ENCODE data around the gene CMBL. TPM values are rescaled to one million over a fixed set of nuclear protein-coding genes. Genes with fewer than 3 reads are reported as not detected.
"Not testable (repeated sequence)": the region's sequence is repeated elsewhere in the genome, so short reads cannot be mapped to it uniquely, and the experiment has no call there.

CMBL gene
- polyA plus RNA-seq, 3 donors, result 0.39 to 5.4 TPM; not detected in 1

DNA sequence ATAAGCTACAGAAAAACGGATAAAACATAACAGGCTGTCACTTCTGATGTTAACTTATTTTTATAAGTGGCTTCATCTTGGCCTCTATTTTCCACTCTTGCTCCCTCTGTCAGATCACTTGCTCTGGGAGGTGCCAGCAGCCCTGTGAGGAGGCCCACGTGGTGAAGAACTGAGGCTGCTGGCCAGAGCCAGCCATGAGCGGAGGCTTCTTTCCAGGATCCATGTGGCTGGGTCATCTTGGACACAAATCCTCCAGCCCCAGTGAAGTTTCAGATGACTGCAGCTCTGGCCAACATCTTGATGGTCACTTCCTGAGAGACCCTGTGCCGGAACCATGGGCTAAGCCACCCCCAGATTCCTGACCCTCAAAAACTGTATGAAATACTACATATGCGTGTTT, 7.5 kb upstream of the CMBL start:
- DNase-seq, result no peak
- 94% methylated on average over 3 of the region's 5 CpGs for WGBS (ENCODE audit: insufficient coverage)
- H2AFZ ChIP-seq (ENCODE audit: insufficient read depth, low read depth, low read length, poor library complexity, severe bottlenecking), result no peak overlapping the region
- Mint-ChIP-seq H3K27ac (no peak overlapping the region), H3K4me1 (peaks cover 12% of the 10 kb centered on the region), H3K4me3 (no peak overlapping the region), H3K36me3 (no peaks in the 10 kb centered on the region), H3K9me3 (peaks cover 0 to 3% (median 0%) of the 10 kb centered on the region in 7 donors), H3K27me3 (ENCODE audit: low read depth in 3 of 3) (peaks cover 2 to 6% (median 2%) of the 10 kb centered on the region in 3 donors)
- no peaks in the 10 kb centered on the region for H4K20me1 ChIP-seq (ENCODE audit: insufficient read depth, low read length)
- H3K9me3 ChIP-seq (replicated peaks in 1 of 2; ENCODE audit: control insufficient read depth in 1 of 2, insufficient read depth in 1 of 2, low read length in 2 of 2), result no peaks in the 10 kb centered on the region
- H3K4me1 ChIP-seq (ENCODE audit: control insufficient read depth in 1 of 2, insufficient read depth in 2 of 2, low read length in 2 of 2), result peaks cover 4 to 6% of the 10 kb centered on the region in 2 donors
- no peak for TF ChIP-seq CTCF (IDR thresholded peaks at IDR 0.05)
- no peak overlapping the region for H3K9ac ChIP-seq (ENCODE audit: insufficient read depth, low read length, poor library complexity, severe bottlenecking)
- no peaks in the 10 kb centered on the region for H3K36me3 ChIP-seq (replicated peaks in 1 of 2; ENCODE audit: control insufficient read depth in 1 of 2, insufficient read depth in 2 of 2, low read length in 2 of 2)
- no peak overlapping the region for H3K4me2 ChIP-seq (replicated peaks; ENCODE audit: extremely low read depth, low read length, poor library complexity, severe bottlenecking)
- H3K79me2 ChIP-seq (ENCODE audit: insufficient read depth, low read length), result no peaks in the 10 kb centered on the region
- intact Hi-C loops (cut with micrococcal nuclease), result no loop called here
- no peak overlapping the region for H3K27ac ChIP-seq (ENCODE audit: low read depth in 1 of 2, low read length in 2 of 2)
- no peak overlapping the region for H3K4me3 ChIP-seq (replicated peaks in 1 of 3; ENCODE audit: low read depth in 2 of 3, low read length in 3 of 3)
- H3K27me3 ChIP-seq (ENCODE audit: control insufficient read depth in 2 of 2, insufficient read depth in 2 of 2, low read length in 2 of 2), result no peaks in the 10 kb centered on the region

DNA sequence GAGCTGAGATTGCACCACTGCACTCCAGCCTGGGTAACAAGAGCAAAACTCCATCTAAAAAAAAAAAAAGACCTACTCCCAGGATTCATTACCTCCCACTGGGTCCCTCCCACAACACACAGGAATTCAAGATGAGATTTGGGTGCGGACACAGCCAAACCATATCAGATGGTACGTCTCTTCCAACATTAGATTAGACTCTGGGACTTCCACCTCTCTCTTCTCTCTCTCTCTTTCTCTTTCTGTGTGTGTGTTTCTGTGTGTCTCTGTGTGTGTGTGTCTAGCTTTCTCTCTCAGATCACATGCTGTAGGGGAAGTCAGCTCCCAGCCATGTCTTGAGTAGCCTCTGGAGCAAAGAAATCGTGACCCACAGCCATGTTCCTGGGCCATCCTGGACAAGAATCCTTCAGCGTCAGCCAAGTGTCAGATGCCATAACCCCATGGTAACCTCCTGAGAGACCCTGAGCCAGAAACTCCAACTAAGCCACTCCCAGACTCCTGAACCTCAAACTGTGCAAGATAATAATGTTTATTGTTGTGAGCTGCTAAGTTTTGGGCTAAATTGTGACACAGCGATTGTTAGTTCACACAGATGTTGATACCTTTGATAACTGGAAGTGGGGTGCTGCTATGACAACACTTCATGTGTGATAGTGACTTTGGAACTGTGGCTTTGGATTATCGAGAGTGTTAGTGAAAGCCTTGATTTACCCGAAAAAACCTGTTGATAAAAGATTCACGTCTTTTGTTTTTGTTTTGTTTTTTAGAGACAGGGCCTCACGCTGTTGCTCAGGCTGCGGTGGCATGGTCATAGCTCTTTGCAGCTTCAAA, 4.1 kb upstream of the CMBL start:
- Mint-ChIP-seq H3K36me3 (peaks cover 0 to 4% of the 10 kb centered on the region in 2 donors), H3K4me3 (peak overlapping the region in 1 of 2 donors; percentile 55), H3K27me3 (ENCODE audit: low read depth in 3 of 3) (peaks cover 2 to 16% (median 13%) of the 10 kb centered on the region in 3 donors), H3K27ac (peak overlapping the region in 3 of 7 donors; percentile 24 to 39 (median 30)), H3K4me1 (peaks cover 23% of the 10 kb centered on the region), H3K9me3 (peaks cover 0 to 3% (median 0%) of the 10 kb centered on the region in 7 donors)
- no peak for TF ChIP-seq CTCF (IDR thresholded peaks at IDR 0.05)
- H2AFZ ChIP-seq (ENCODE audit: insufficient read depth, low read depth, low read length, poor library complexity, severe bottlenecking), result peak overlapping the region; percentile 43
- no peak overlapping the region for H3K4me2 ChIP-seq (replicated peaks; ENCODE audit: extremely low read depth, low read length, poor library complexity, severe bottlenecking)
- H3K27me3 ChIP-seq (ENCODE audit: control insufficient read depth in 2 of 2, insufficient read depth in 2 of 2, low read length in 2 of 2), result no peaks in the 10 kb centered on the region
- no peak overlapping the region for H3K27ac ChIP-seq (ENCODE audit: low read depth in 1 of 2, low read length in 2 of 2)
- 91% methylated on average over 7 of the region's 10 CpGs for WGBS (ENCODE audit: insufficient coverage)
- intact Hi-C loops (cut with micrococcal nuclease), result no loop called here
- H3K9ac ChIP-seq (ENCODE audit: insufficient read depth, low read length, poor library complexity, severe bottlenecking), result peak overlapping the region; percentile 34
- no peak overlapping the region for H3K4me3 ChIP-seq (replicated peaks in 1 of 3; ENCODE audit: low read depth in 2 of 3, low read length in 3 of 3)
- no peaks in the 10 kb centered on the region for H3K9me3 ChIP-seq (replicated peaks in 1 of 2; ENCODE audit: control insufficient read depth in 1 of 2, insufficient read depth in 1 of 2, low read length in 2 of 2)
- no peaks in the 10 kb centered on the region for H3K79me2 ChIP-seq (ENCODE audit: insufficient read depth, low read length)
- no peak for DNase-seq
- H3K36me3 ChIP-seq (replicated peaks in 1 of 2; ENCODE audit: control insufficient read depth in 1 of 2, insufficient read depth in 2 of 2, low read length in 2 of 2), result no peaks in the 10 kb centered on the region
- H4K20me1 ChIP-seq (ENCODE audit: insufficient read depth, low read length), result no peaks in the 10 kb centered on the region
- H3K4me1 ChIP-seq (ENCODE audit: control insufficient read depth in 1 of 2, insufficient read depth in 2 of 2, low read length in 2 of 2), result peaks cover 4 to 6% of the 10 kb centered on the region in 2 donors

GRCh38 chr5:10310835-10311570, 3.3 kb upstream of the CMBL start:
- intact Hi-C loops (cut with micrococcal nuclease); H3K79me2 ChIP-seq (ENCODE audit: insufficient read depth, low read length); H3K27ac ChIP-seq (ENCODE audit: low read depth in 1 of 2, low read length in 2 of 2); H3K9me3 ChIP-seq (replicated peaks in 1 of 2; ENCODE audit: control insufficient read depth in 1 of 2, insufficient read depth in 1 of 2, low read length in 2 of 2); H3K9me3 Mint-ChIP-seq; H3K4me3 ChIP-seq (replicated peaks in 1 of 3; ENCODE audit: low read depth in 2 of 3, low read length in 3 of 3); H2AFZ ChIP-seq (ENCODE audit: insufficient read depth, low read depth, low read length, poor library complexity, severe bottlenecking); H3K27me3 ChIP-seq (ENCODE audit: control insufficient read depth in 2 of 2, insufficient read depth in 2 of 2, low read length in 2 of 2); H4K20me1 ChIP-seq (ENCODE audit: insufficient read depth, low read length); H3K4me2 ChIP-seq (replicated peaks; ENCODE audit: extremely low read depth, low read length, poor library complexity, severe bottlenecking); H3K9ac ChIP-seq (ENCODE audit: insufficient read depth, low read length, poor library complexity, severe bottlenecking); DNase-seq; H3K4me1 ChIP-seq (ENCODE audit: control insufficient read depth in 1 of 2, insufficient read depth in 2 of 2, low read length in 2 of 2); H3K36me3 Mint-ChIP-seq; H3K36me3 ChIP-seq (replicated peaks in 1 of 2; ENCODE audit: control insufficient read depth in 1 of 2, insufficient read depth in 2 of 2, low read length in 2 of 2); H3K4me3 Mint-ChIP-seq: not testable (repeated sequence)
- peaks cover 2 to 20% (median 14%) of the 10 kb centered on the region in 3 donors for H3K27me3 Mint-ChIP-seq (ENCODE audit: low read depth in 3 of 3)
- peak overlapping the region in 1 of 7 donors; percentile 32 for H3K27ac Mint-ChIP-seq
- H3K4me1 Mint-ChIP-seq, result peaks cover 24% of the 10 kb centered on the region
- WGBS (ENCODE audit: insufficient coverage), result 81% methylated on average over 3 of the region's 8 CpGs
